B cell (primary cell): ENCODE results near the gene SCUBE1. TPM values are rescaled to one million over a fixed set of nuclear protein-coding genes. Genes with fewer than 3 reads are reported as not detected.

Source experiments
- ATAC-seq: fragments of 200-7000 bp; cut with Tn5 transposase; one replicate; pipeline ENCODE4 v1.10.0; 2021; ENCODE audit warnings: low read depth, mild to moderate bottlenecking, moderate number of reproducible peaks, moderate library complexity
- CTCF ChIA-PET: fragments of 350-600 bp; sonication (Branson Sonifier 250); formaldehyde crosslinking; loops from one replicate; lab custom pipeline; 2021; ENCODE audit warnings: antibody characterized with exemption, inconsistent platforms; lab: Charles Lee
- POLR2A ChIA-PET: fragments of 350-600 bp; sonication (Branson Sonifier 250); formaldehyde crosslinking; loops from one replicate; lab custom pipeline; 2021; ENCODE audit warnings: antibody characterized with exemption; lab: Charles Lee
- DNase-seq: peaks from one replicate; pipeline ENCODE4 v3.0.0; 2013
- H2AFZ ChIP-seq: 2 replicates; pipeline ENCODE4 v1.6.1; 2012; ENCODE audit warnings: mild to moderate bottlenecking, low read depth, low read length; ENCODE audit not compliant: insufficient read depth, poor library complexity, severe bottlenecking
- H3K27ac ChIP-seq, 2 donors: 1 replicate in 1 of 2; 2 replicates in 1 of 2; pipeline ENCODE4 v1.5.1; 2012 to 2013; ENCODE audit warnings: low read length in 2 of 2, mild to moderate bottlenecking in 2 of 2, moderate library complexity in 1 of 2
- H3K27me3 ChIP-seq, 4 experiments: fragments of 200-600 bp in 1 of 4; sonication (generic) in 1 of 4; replicated peaks in 1 of 4; 1 replicate in 2 of 4; 2 replicates in 2 of 4; pipeline versions ENCODE4 v1.6.1 to v1.7.0; 2013 to 2016; ENCODE audit warnings: low read length in 3 of 4, mild to moderate bottlenecking in 2 of 4, mixed read lengths in 1 of 4, moderate library complexity in 1 of 4; ENCODE audit not compliant: insufficient read depth in 4 of 4, control insufficient read depth in 3 of 4; ENCODE audit errors: control extremely low read depth in 1 of 4
- H3K36me3 ChIP-seq, 2 experiments: replicated peaks in 1 of 2; 1 replicate in 1 of 2; 2 replicates in 1 of 2; pipeline versions ENCODE4 v1.6.1 to v1.7.1; 2013; ENCODE audit warnings: low read length in 1 of 2; ENCODE audit not compliant: insufficient read depth in 2 of 2, control insufficient read depth in 1 of 2; ENCODE audit errors: control extremely low read depth in 1 of 2, extremely low read depth in 1 of 2
- H3K4me1 ChIP-seq, 2 donors: fragments of 200-600 bp in 1 of 2; sonication (generic) in 1 of 2; 1 replicate in 1 of 2; 2 replicates in 1 of 2; pipeline versions ENCODE4 v1.5.1 to v1.6.1; 2013 to 2017; ENCODE audit warnings: low read length in 2 of 2; ENCODE audit not compliant: control insufficient read depth in 2 of 2, insufficient read depth in 2 of 2
- H3K4me2 ChIP-seq: replicated peaks from 2 replicates; pipeline ENCODE3; 2012; ENCODE audit warnings: mild to moderate bottlenecking, low read depth, low read length; ENCODE audit not compliant: poor library complexity, severe bottlenecking
- H3K4me3 ChIP-seq, 5 experiments: fragments of 200-600 bp in 1 of 5; sonication (generic) in 1 of 5; 1 replicate in 3 of 5; 2 replicates in 2 of 5; pipeline versions ENCODE4 v1.5.1 to v1.7.0; 2011 to 2016; ENCODE audit warnings: low read length in 4 of 5, mild to moderate bottlenecking in 4 of 5, low read depth in 2 of 5, control low read depth in 1 of 5, moderate library complexity in 1 of 5; ENCODE audit not compliant: insufficient read depth in 1 of 5; ENCODE audit errors: control extremely low read depth in 1 of 5, extremely low read depth in 1 of 5
- H3K79me2 ChIP-seq: fragments of 200-600 bp; sonication (generic); one replicate; pipeline ENCODE4 v1.6.0; 2016; ENCODE audit warnings: low read length; ENCODE audit not compliant: control insufficient read depth, insufficient read depth
- H3K9ac ChIP-seq: fragments of 200-600 bp; sonication (generic); 2 replicates; pipeline ENCODE4 v1.6.1; 2017; ENCODE audit warnings: mild to moderate bottlenecking, low read length, moderate library complexity
- H3K9me3 ChIP-seq, 3 donors: one replicate each; pipeline versions ENCODE4 v1.6.1 to v1.7.1; 2013; ENCODE audit warnings: low read length in 2 of 3; ENCODE audit not compliant: control insufficient read depth in 2 of 3, insufficient read depth in 1 of 3; ENCODE audit errors: control extremely low read depth in 1 of 3
- H4K20me1 ChIP-seq: 2 replicates; pipeline ENCODE4 v1.6.0; 2012; ENCODE audit warnings: mild to moderate bottlenecking, low read length; ENCODE audit not compliant: insufficient read depth, control insufficient read depth, poor library complexity, severe bottlenecking
- H3K27ac Mint-ChIP-seq: one replicate; pipeline ENCODE4 v1.8.0; 2021; ENCODE audit warnings: mixed read lengths
- H3K27me3 Mint-ChIP-seq: one replicate; pipeline ENCODE4 v1.8.0; 2021; ENCODE audit warnings: mixed read lengths
- H3K4me1 Mint-ChIP-seq: one replicate; pipeline ENCODE4 v1.8.0; 2021; ENCODE audit warnings: mixed read lengths
- H3K4me3 Mint-ChIP-seq: one replicate; pipeline ENCODE4 v1.8.0; 2021; ENCODE audit warnings: mixed read lengths
- H3K9me3 Mint-ChIP-seq: one replicate; pipeline ENCODE4 v1.8.0; 2022; ENCODE audit warnings: mixed read lengths; ENCODE audit not compliant: insufficient read depth
- CTCF ChIP-seq: fragments of 200-600 bp; IDR thresholded peaks from one replicate; pipeline ENCODE4 v1.8.0; 2022; ENCODE audit warnings: antibody characterized with exemption, mild to moderate bottlenecking
- EZH2 ChIP-seq: IDR thresholded peaks from 2 replicates; pipeline ENCODE4 v1.6.1; 2012; ENCODE audit warnings: borderline replicate concordance, low read depth, mild to moderate bottlenecking, moderate library complexity, low read length; ENCODE audit not compliant: insufficient read depth, poor library complexity, severe bottlenecking
- WGBS: methylation state at CpG from one replicate; pipeline ENCODE4 v1.1.5; 2013; ENCODE audit warnings: missing lambda C conversion rate; ENCODE audit not compliant: insufficient coverage; 5-methylcytosine and 5-hydroxymethylcytosine counted together
- intact Hi-C: fragments of 100-400 bp; cut with micrococcal nuclease; formaldehyde crosslinking; loops from one replicate; pipeline ENCODE4 v1.10.0; 2022
- polyA plus RNA-seq: library from polyadenylated mRNA; depleted of rRNA; stranded (reverse); fragments of >200 nt; gene quantifications from 2 replicates; pipeline ENCODE4 v1.2.3, GENCODE V29; 2012
- total RNA-seq, 2 donors: library from RNA; stranded (reverse); fragments of 120-200 nt in 1 of 2; gene quantifications; 1 replicate in 1 of 2; 2 replicates in 1 of 2; pipeline versions ENCODE4 v1.2.3 to v1.2.4, GENCODE V29; 2013 to 2022

The SCUBE1 gene
- total and polyA plus RNA-seq, 2 donors (not counting 1 experiment from before 2014, with no cell fraction given): not detected

- CTCF ChIA-PET: no interaction called here
- Histone ChIP-seq H3K9me3 (no peaks in the 10 kb centered on the region), H3K4me1 (no peaks in the 10 kb centered on the region), H3K36me3 (no peaks in the 10 kb centered on the region), H3K27me3 (peaks cover 0 to 4% (median 1%) of the 10 kb centered on the region in 4 experiments), H3K27ac (no peak overlapping the region), H3K9ac (no peak overlapping the region), H3K79me2 (no peaks in the 10 kb centered on the region), H4K20me1 (no peaks in the 10 kb centered on the region), H3K4me3 (no peak overlapping the region), H2AFZ (no peak overlapping the region), H3K4me2 (no peak overlapping the region)
- no peak overlapping the region for H3K4me3 Mint-ChIP-seq
- intact Hi-C loops: no loop called here
- H3K4me1 Mint-ChIP-seq: no peaks in the 10 kb centered on the region
- H3K27me3 Mint-ChIP-seq: peaks cover 18% of the 10 kb centered on the region
- POLR2A ChIA-PET: no interaction called here
- WGBS: 84% methylated on average over 17 of the region's 17 CpGs
- no peaks in the 10 kb centered on the region for H3K9me3 Mint-ChIP-seq
- ATAC-seq (no peak), DNase-seq (no peak)
- H3K27ac Mint-ChIP-seq: no peak overlapping the region
- TF ChIP-seq CTCF: no peak
- TF ChIP-seq EZH2: no peak
Observed at GRCh38 chr22:43200031-43200430, 143.1 kb downstream of the SCUBE1 start.

- H3K27ac ChIP-seq: no peak overlapping the region
- H3K4me2 ChIP-seq: no peak overlapping the region
- H3K9ac ChIP-seq: no peak overlapping the region
- H3K4me1 ChIP-seq: no peaks in the 10 kb centered on the region
- H4K20me1 ChIP-seq: no peaks in the 10 kb centered on the region
- 89% methylated on average over 11 of the region's 11 CpGs for WGBS
- DNase-seq: no peak
- intact Hi-C loops: no loop called here
- no peak overlapping the region for H2AFZ ChIP-seq
- H3K9me3 ChIP-seq: no peaks in the 10 kb centered on the region
- ChIA-PET CTCF (no interaction called here), POLR2A (no interaction called here)
- no peak overlapping the region for H3K4me3 Mint-ChIP-seq
- no peaks in the 10 kb centered on the region for H3K9me3 Mint-ChIP-seq
- H3K4me1 Mint-ChIP-seq: no peaks in the 10 kb centered on the region
- no peak for ATAC-seq
- H3K36me3 ChIP-seq: no peaks in the 10 kb centered on the region
- TF ChIP-seq EZH2 (no peak), CTCF (no peak)
- peaks cover 18% of the 10 kb centered on the region for H3K27me3 Mint-ChIP-seq
- H3K79me2 ChIP-seq: no peaks in the 10 kb centered on the region
- no peak overlapping the region for H3K27ac Mint-ChIP-seq
- no peak overlapping the region for H3K4me3 ChIP-seq
- peaks cover 0 to 4% (median 1%) of the 10 kb centered on the region in 4 experiments for H3K27me3 ChIP-seq
Observed at GRCh38 chr22:43199541-43199940, 143.6 kb downstream of the SCUBE1 start.
